ENCODE data around the gene PTPRD.

Gene PTPRD

GRCh38 chr9:8492679-8493078, 2120.1 kb downstream of the PTPRD start:
- TF ChIP-seq POLR2A (IDR thresholded peaks at IDR 0.05; ENCODE audit: low read depth, low read length): no peak
- TF ChIP-seq TAF1 (IDR thresholded peaks at IDR 0.05; ENCODE audit: borderline replicate concordance, low read depth, low read length): no peak
- no peak for TF ChIP-seq POLR2AphosphoS5 (IDR thresholded peaks at IDR 0.05; ENCODE audit: low read depth, low read length)
- FAIRE-seq (no peak), DNase-seq (ENCODE audit: insufficient read length) (no peak)

DNA sequence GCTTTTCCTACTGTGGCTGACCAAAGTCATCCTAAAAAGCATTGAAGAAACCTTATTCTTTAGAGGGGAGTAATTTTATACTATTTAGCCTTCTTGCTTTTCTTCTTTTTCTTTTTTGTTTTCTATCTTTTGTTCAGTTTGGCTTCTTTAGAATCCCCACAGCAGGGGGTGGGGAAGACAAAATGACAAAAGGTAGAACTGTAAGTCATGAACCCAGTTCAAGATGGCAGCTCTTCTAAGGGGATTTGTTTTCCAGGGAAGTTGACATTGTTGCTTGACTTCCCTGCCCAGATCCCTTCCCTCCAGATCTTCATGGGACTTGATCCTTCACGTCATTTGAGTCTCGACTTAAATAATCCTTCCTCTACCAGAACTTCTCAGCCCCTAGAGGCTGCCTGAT, 2120.8 kb downstream of the PTPRD start:
- no peak for DNase-seq (ENCODE audit: insufficient read length)
- FAIRE-seq: no peak
- no peak for TF ChIP-seq POLR2AphosphoS5 (IDR thresholded peaks at IDR 0.05; ENCODE audit: low read depth, low read length)
- TF ChIP-seq POLR2A (IDR thresholded peaks at IDR 0.05; ENCODE audit: low read depth, low read length): no peak
- no peak for TF ChIP-seq TAF1 (IDR thresholded peaks at IDR 0.05; ENCODE audit: borderline replicate concordance, low read depth, low read length)

DNA sequence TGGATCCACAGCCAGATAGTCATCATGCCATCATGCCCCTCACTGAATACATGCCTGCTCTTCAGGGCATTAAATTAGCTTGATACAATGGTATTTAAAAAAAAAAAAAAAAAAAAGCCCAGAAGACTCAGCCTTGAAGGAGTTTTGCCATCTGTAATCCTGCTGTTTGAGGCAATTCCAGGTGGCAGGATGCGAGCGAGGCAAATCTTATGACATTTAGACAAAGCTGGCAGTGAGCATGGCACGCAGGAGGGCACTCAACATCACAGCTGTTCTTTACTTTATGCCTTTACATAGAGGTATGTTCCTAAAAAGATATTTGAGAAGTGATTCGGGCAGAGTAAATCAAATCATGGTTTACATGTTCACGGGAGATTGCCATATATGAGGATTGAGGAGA, 2121.2 kb downstream of the PTPRD start:
- DNase-seq (ENCODE audit: insufficient read length) (no peak), FAIRE-seq (no peak)
- TF ChIP-seq POLR2A (IDR thresholded peaks at IDR 0.05; ENCODE audit: low read depth, low read length) (no peak), POLR2AphosphoS5 (IDR thresholded peaks at IDR 0.05; ENCODE audit: low read depth, low read length) (no peak), TAF1 (IDR thresholded peaks at IDR 0.05; ENCODE audit: borderline replicate concordance, low read depth, low read length) (no peak)

GRCh38 chr9:8489835-8490234, 2123.0 kb downstream of the PTPRD start:
- TF ChIP-seq POLR2AphosphoS5 (IDR thresholded peaks at IDR 0.05; ENCODE audit: low read depth, low read length): no peak
- no peak for TF ChIP-seq TAF1 (IDR thresholded peaks at IDR 0.05; ENCODE audit: borderline replicate concordance, low read depth, low read length)
- no peak for TF ChIP-seq POLR2A (IDR thresholded peaks at IDR 0.05; ENCODE audit: low read depth, low read length)
- FAIRE-seq (no peak), DNase-seq (ENCODE audit: insufficient read length) (no peak)

DNA sequence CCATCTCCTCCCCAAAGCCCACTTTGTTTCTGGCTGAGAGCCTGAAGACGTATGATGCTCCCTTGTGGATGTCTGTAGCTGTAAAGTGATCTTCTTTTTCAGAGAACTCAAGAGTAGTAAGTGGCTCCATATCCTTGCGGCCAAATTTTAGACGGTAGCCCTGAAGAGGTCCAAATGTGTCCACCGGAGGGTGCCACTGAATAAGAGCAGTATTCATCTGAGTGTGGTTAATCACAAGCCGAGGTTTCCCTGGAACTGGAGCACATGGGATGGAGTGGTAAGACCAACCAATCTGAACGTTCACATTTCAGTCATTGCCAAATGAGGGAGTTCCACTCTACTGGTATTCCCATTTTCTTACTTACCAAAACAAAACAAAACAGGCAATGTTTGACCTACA, 2126.7 kb downstream of the PTPRD start:
- DNase-seq (ENCODE audit: insufficient read length): no peak
- TF ChIP-seq POLR2AphosphoS5 (IDR thresholded peaks at IDR 0.05; ENCODE audit: low read depth, low read length) (no peak), POLR2A (IDR thresholded peaks at IDR 0.05; ENCODE audit: low read depth, low read length) (no peak), TAF1 (IDR thresholded peaks at IDR 0.05; ENCODE audit: borderline replicate concordance, low read depth, low read length) (no peak)
- no peak for FAIRE-seq

DNA sequence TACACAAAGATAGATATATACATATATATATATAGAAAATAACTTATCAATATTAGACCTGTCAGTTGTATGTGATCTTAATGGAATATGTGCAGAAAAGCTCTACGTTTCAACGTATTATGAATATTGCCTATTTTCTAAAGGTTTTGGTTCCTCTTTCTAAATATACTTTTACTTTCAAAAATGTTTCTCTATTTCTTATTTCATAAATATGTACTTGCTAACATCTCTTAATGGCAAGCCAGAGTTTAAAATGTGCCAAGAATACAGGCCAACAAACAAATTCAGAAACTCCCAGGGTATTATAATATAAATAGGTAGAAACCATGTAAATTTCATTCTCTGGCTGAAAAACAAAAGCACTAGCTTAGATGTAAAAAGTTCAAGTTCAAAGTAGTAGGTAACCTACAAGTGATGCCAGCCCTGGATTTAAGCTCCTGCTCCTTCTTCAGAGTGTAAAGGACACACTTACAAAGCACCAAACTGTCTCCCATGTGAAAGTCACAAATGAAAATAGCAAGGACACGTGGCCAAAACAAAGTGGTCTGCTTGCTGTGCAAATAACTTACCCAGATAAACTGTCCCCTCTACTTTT, 2128.1 kb downstream of the PTPRD start:
- no peak for FAIRE-seq
- no peak for TF ChIP-seq POLR2AphosphoS5 (IDR thresholded peaks at IDR 0.05; ENCODE audit: low read depth, low read length)
- no peak for TF ChIP-seq POLR2A (IDR thresholded peaks at IDR 0.05; ENCODE audit: low read depth, low read length)
- TF ChIP-seq TAF1 (IDR thresholded peaks at IDR 0.05; ENCODE audit: borderline replicate concordance, low read depth, low read length): no peak
- DNase-seq (ENCODE audit: insufficient read length): no peak

DNA sequence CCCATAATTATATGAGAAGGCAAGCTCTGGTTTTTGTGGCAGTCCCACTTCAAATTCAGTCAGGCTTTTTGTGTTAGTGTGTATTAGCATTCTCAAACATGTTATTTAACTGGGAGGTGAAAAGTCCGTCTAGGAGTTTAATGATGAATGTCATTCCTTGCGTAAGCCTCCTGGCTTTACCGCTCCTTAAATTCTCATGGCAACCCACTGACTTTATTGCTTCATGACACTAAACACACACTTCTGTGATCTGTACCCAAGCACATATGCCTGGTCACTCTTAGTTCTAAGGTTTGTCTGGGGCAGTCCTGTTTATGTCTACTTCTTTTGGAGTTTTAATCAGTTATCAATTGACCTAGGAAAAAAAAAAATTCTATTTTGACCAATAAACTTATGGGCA, 2135.4 kb downstream of the PTPRD start:
- no peak for TF ChIP-seq POLR2A (IDR thresholded peaks at IDR 0.05; ENCODE audit: low read depth, low read length)
- no peak for TF ChIP-seq POLR2AphosphoS5 (IDR thresholded peaks at IDR 0.05; ENCODE audit: low read depth, low read length)
- TF ChIP-seq TAF1 (IDR thresholded peaks at IDR 0.05; ENCODE audit: borderline replicate concordance, low read depth, low read length): no peak
- no peak for FAIRE-seq
- no peak for DNase-seq (ENCODE audit: insufficient read length)

DNA sequence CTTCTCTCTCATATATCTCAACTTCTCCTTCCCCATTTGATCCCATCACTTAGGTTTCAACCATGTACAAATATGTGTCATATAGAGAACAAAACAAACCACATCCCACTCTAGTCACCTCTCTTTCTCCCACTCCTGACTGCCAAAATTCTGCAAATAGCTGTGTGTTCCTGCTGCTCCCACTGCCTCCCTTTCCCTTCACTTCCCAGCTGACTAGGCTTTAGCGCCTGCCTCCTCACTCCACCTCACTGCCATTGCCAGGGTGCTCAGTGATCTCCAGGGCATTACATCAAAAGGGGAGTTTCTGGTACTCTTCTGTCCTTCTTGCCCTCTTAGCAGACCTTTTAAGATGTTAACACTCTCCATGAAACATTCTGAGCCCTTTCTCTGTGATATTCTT, 2137.9 kb downstream of the PTPRD start:
- FAIRE-seq: no peak
- TF ChIP-seq POLR2A (IDR thresholded peaks at IDR 0.05; ENCODE audit: low read depth, low read length) (no peak), POLR2AphosphoS5 (IDR thresholded peaks at IDR 0.05; ENCODE audit: low read depth, low read length) (no peak), TAF1 (IDR thresholded peaks at IDR 0.05; ENCODE audit: borderline replicate concordance, low read depth, low read length) (no peak)
- no peak for DNase-seq (ENCODE audit: insufficient read length)

DNA sequence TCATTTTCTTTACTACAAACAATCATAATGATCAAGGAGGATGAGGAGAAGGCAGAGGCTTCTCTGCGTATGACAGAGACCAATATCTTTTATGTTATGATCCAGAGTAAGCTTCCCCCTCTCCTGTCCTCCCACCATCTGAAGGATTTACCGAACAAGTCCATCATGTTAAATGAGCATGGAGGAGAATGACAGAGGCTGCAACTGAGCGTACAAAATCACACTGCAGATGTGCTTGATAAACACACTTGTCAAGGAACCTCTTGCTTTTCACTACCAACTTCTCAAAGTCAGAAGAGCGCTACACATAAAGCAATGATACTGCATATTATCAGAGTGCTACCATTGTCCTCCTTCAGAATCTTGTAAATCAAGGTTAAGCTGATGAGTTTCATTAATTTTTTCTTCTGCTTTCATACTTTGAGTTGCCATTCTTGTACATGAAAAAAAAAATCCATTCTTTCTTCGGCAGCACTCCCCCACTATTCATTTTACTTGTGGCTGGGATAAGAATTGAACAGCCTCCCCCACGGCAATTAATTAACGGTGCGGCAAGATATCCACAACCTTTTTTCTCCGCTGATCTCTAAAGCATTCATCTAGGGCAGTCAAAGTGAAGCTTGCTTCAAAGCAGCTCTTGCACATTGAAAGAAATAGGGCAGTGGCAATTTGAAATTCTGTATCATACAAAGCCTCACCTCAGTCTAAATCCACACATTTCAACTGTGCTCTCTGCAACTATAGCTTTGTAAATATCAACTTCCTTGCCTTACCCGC, 2139.4 kb downstream of the PTPRD start:
- TF ChIP-seq TAF1 (IDR thresholded peaks at IDR 0.05; ENCODE audit: borderline replicate concordance, low read depth, low read length) (no peak), POLR2AphosphoS5 (IDR thresholded peaks at IDR 0.05; ENCODE audit: low read depth, low read length) (no peak), POLR2A (IDR thresholded peaks at IDR 0.05; ENCODE audit: low read depth, low read length) (no peak)
- FAIRE-seq (no peak), DNase-seq (ENCODE audit: insufficient read length) (no peak)

DNA sequence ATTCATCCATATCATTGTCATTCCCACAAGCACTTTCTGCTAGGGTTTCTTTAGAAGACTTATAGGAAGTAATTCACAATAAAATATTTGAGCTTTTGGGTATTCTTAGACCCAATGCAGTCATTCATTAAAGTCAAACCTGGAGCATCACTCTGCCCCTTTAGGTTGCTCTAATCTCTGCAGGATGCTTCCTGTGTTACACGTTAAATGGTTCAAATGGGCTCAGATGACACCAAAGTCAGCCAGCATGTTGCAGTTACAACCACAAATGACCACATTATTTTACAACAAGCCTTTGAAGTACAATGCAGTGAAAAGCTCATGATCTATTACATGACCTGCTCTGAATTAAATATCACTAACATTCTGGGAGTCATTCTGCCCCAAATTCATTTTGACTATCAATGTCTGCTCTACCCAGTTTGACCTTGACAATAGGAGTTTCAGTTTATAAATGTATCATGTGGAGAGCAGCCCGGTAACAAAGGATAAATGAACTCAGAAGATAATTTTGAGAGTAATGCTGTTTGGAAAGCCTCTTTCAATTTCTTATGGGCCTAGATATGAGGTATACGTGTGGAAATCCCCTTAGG, 2144.7 kb downstream of the PTPRD start:
- DNase-seq (ENCODE audit: insufficient read length) (no peak), FAIRE-seq (no peak)
- TF ChIP-seq TAF1 (IDR thresholded peaks at IDR 0.05; ENCODE audit: borderline replicate concordance, low read depth, low read length): no peak
- TF ChIP-seq POLR2A (IDR thresholded peaks at IDR 0.05; ENCODE audit: low read depth, low read length): no peak
- no peak for TF ChIP-seq POLR2AphosphoS5 (IDR thresholded peaks at IDR 0.05; ENCODE audit: low read depth, low read length)

DNA sequence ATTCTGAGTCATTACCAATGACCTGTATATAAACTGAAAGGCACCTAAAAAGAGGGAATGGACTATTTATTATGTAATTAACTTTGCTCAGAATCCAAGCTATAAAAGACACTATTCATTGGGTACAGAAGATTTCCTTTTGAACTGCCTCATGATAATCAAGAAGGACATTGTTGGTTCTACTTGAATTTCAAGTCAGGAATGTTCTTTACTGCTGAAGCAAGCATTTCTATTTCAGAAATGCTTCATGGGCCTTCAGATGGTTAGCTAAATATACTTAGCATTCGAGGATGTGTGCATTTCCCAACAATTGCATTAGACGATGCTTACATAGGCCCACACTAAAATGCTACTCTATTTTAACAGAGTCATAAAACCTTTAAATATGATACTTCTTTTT, 2155.0 kb downstream of the PTPRD start:
- no peak for TF ChIP-seq POLR2AphosphoS5 (IDR thresholded peaks at IDR 0.05; ENCODE audit: low read depth, low read length)
- no peak for TF ChIP-seq TAF1 (IDR thresholded peaks at IDR 0.05; ENCODE audit: borderline replicate concordance, low read depth, low read length)
- no peak for TF ChIP-seq POLR2A (IDR thresholded peaks at IDR 0.05; ENCODE audit: low read depth, low read length)
- FAIRE-seq: no peak
- no peak for DNase-seq (ENCODE audit: insufficient read length)

- FAIRE-seq (no peak), DNase-seq (ENCODE audit: insufficient read length) (no peak)
These were observed 2155.7 kb downstream of the PTPRD start for GRCh38 chr9:8457055-8457454.

More at GRCh38 chr9:8457055-8457454, 2155.7 kb downstream of the PTPRD start:
- TF ChIP-seq TAF1 (IDR thresholded peaks at IDR 0.05; ENCODE audit: borderline replicate concordance, low read depth, low read length) (no peak), POLR2A (IDR thresholded peaks at IDR 0.05; ENCODE audit: low read depth, low read length) (no peak), POLR2AphosphoS5 (IDR thresholded peaks at IDR 0.05; ENCODE audit: low read depth, low read length) (no peak)

Data from GM12892 (cell line).